HCT116 (cell line): ENCODE data around the gene LPAR1. TPM values are rescaled to one million over a fixed set of nuclear protein-coding genes. Genes with fewer than 3 reads are reported as not detected.

Source experiments
- ATAC-seq: fragments of 200-7000 bp; cut with Tn5 transposase; 2 replicates; pipeline ENCODE4 v1.9.1; 2020; ENCODE audit warnings: mild to moderate bottlenecking, moderate library complexity
- BruUV-seq: library from RNA; stranded (reverse); fragments of 400-500 nt; replicated peaks from 2 replicates; lab custom pipeline; 2021; lab: Mats Ljungman, UMichigan
- CTCF ChIA-PET: fragments of 300-600 bp; sonication (Branson Sonifier 250); formaldehyde crosslinking; loops from one replicate; lab custom pipeline; 2021; ENCODE audit warnings: antibody characterized with exemption; lab: Charles Lee
- POLR2A ChIA-PET: fragments of 300-600, 350-600 bp; sonication (Branson Sonifier 250); formaldehyde crosslinking; loops from one replicate; lab custom pipeline; 2021; ENCODE audit warnings: antibody characterized with exemption; lab: Charles Lee
- RAD21 ChIA-PET, 2 experiments: fragments of 300-600 bp; sonication (Branson Sonifier 250); formaldehyde crosslinking; loops; one replicate each; lab custom pipeline; 2023; ENCODE audit warnings: low total read pairs in 2 of 2; ENCODE audit not compliant: uncharacterized antibody in 2 of 2, unreplicated experiment in 2 of 2, low non-redundant PET in 1 of 2; lab: Charles Lee
- DNase-seq: peaks from one replicate; pipeline ENCODE4 v3.0.0-alpha.2; 2010; ENCODE audit warnings: low read depth, low spot score
- H2AFZ ChIP-seq: fragments of 200-600 bp; shearing (Covaris generic), sonication (generic); 2 replicates; pipeline ENCODE4 v1.6.1; 2017; ENCODE audit warnings: low read depth, mixed run types, mixed read lengths, antibody characterized with exemption, low read length; ENCODE audit not compliant: poor library complexity, severe bottlenecking
- H3K27ac ChIP-seq: 2 replicates; pipeline ENCODE4 v1.5.1; 2012; ENCODE audit warnings: low read depth, low read length
- H3K27me3 ChIP-seq: fragments of 200-600 bp; sonication (generic); 2 replicates; pipeline ENCODE4 v1.6.1; 2016; ENCODE audit warnings: mixed run types, low read length, mixed read lengths; ENCODE audit not compliant: insufficient read depth
- H3K36me3 ChIP-seq, 2 experiments: fragments of 200-500 bp in 1 of 2; fragments of 200-600 bp in 1 of 2; sonication (Bioruptor generic) in 1 of 2; sonication (generic) in 1 of 2; 2 replicates each; pipeline versions ENCODE4 v1.5.1 to v1.6.1; 2014 to 2016; ENCODE audit warnings: low read length in 2 of 2, inconsistent platforms in 1 of 2, mixed read lengths in 1 of 2, mixed run types in 1 of 2; ENCODE audit not compliant: insufficient read depth in 2 of 2, control insufficient read depth in 1 of 2
- H3K4me1 ChIP-seq, 2 experiments: fragments of 200-600 bp in 1 of 2; sonication (generic) in 1 of 2; 2 replicates each; pipeline versions ENCODE4 v1.5.1 to v1.6.1; 2012 to 2017; ENCODE audit warnings: low read length in 2 of 2, inconsistent platforms in 1 of 2, mild to moderate bottlenecking in 1 of 2, mixed read lengths in 1 of 2, mixed run types in 1 of 2, moderate library complexity in 1 of 2; ENCODE audit not compliant: insufficient read depth in 2 of 2, control insufficient read depth in 1 of 2
- H3K4me2 ChIP-seq: fragments of 200-600 bp; sonication (generic); 2 replicates; pipeline ENCODE4 v1.6.1; 2017; ENCODE audit warnings: mixed run types, low read length, mixed read lengths
- H3K4me3 ChIP-seq, 2 experiments: fragments of 200-600 bp in 1 of 2; sonication (generic) in 1 of 2; replicated peaks in 1 of 2; 2 replicates each; pipeline ENCODE4 v1.5.1; 2011 to 2016; ENCODE audit warnings: low read length in 2 of 2, control low read depth in 1 of 2, low read depth in 1 of 2, mild to moderate bottlenecking in 1 of 2, mixed read lengths in 1 of 2, mixed run types in 1 of 2
- H3K79me2 ChIP-seq: fragments of 200-600 bp; sonication (generic); 2 replicates; pipeline ENCODE4 v1.6.1; 2017; ENCODE audit warnings: mild to moderate bottlenecking, mixed run types, low read length, moderate library complexity, mixed read lengths; ENCODE audit not compliant: insufficient read depth
- H3K9ac ChIP-seq: fragments of 200-600 bp; sonication (generic); 2 replicates; pipeline ENCODE4 v1.6.1; 2016; ENCODE audit warnings: low read length, mixed read lengths
- H3K9me2 ChIP-seq: fragments of 200-600 bp; sonication (generic), shearing (Covaris generic); 2 replicates; pipeline ENCODE4 v1.6.1; 2017; ENCODE audit warnings: mixed run types, mild to moderate bottlenecking, moderate library complexity; ENCODE audit not compliant: insufficient read depth
- H3K9me3 ChIP-seq, 2 experiments: fragments of 200-500 bp in 1 of 2; fragments of 200-600 bp in 1 of 2; sonication (Bioruptor generic) in 1 of 2; sonication (generic) in 1 of 2; 2 replicates each; pipeline ENCODE4 v1.6.1; 2014 to 2017; ENCODE audit warnings: low read length in 2 of 2, mixed read lengths in 2 of 2, inconsistent platforms in 1 of 2, low read depth in 1 of 2, mild to moderate bottlenecking in 1 of 2, mixed run types in 1 of 2, moderate library complexity in 1 of 2; ENCODE audit not compliant: control insufficient read depth in 1 of 2, insufficient read depth in 1 of 2
- H4K20me1 ChIP-seq: fragments of 200-600 bp; sonication (generic), shearing (Covaris generic); 2 replicates; pipeline ENCODE4 v1.6.1; 2017; ENCODE audit warnings: mixed run types, mild to moderate bottlenecking, moderate library complexity; ENCODE audit not compliant: insufficient read depth
- CBX3 ChIP-seq: IDR thresholded peaks from 2 replicates; pipeline ENCODE4 v1.6.1; 2012; ENCODE audit warnings: low read depth
- CEBPB ChIP-seq: IDR thresholded peaks from 2 replicates; pipeline ENCODE4 v1.6.1; 2012; ENCODE audit warnings: low read depth
- EZH2 ChIP-seq: fragments of 200-600 bp; sonication (generic); IDR thresholded peaks from 2 replicates; pipeline ENCODE4 v1.6.1; 2017; ENCODE audit warnings: antibody characterized with exemption, mixed run types
- EZH2phosphoT487 ChIP-seq: fragments of 200-600 bp; IDR thresholded peaks from 2 replicates; pipeline ENCODE4 v1.6.1; 2018; ENCODE audit warnings: antibody characterized with exemption, borderline replicate concordance
- FOSL1 ChIP-seq: IDR thresholded peaks from 2 replicates; pipeline ENCODE4 v1.6.1; 2012; ENCODE audit warnings: low read depth
- JUND ChIP-seq: IDR thresholded peaks from 2 replicates; pipeline ENCODE4 v1.6.1; 2012
- POLR2A ChIP-seq: IDR thresholded peaks from 2 replicates; pipeline ENCODE4 v1.7.0; 2011; ENCODE audit warnings: borderline replicate concordance; ENCODE audit not compliant: insufficient read depth, insufficient read length; ENCODE audit errors: extremely low read depth
- POLR2AphosphoS5 ChIP-seq: IDR thresholded peaks from 2 replicates; pipeline ENCODE4 v1.6.1; 2011; ENCODE audit warnings: mild to moderate bottlenecking, low read depth, low read length, moderate library complexity
- RAD21 ChIP-seq: IDR thresholded peaks from 2 replicates; pipeline ENCODE4 v1.6.1; 2012; ENCODE audit warnings: low read depth, mild to moderate bottlenecking
- SP1 ChIP-seq: IDR thresholded peaks from 2 replicates; pipeline ENCODE4 v1.6.1; 2012; ENCODE audit warnings: low read depth
- SRF ChIP-seq: IDR thresholded peaks from 2 replicates; pipeline ENCODE4 v1.6.1; 2012; ENCODE audit warnings: low read depth
- YY1 ChIP-seq: IDR thresholded peaks from 2 replicates; pipeline ENCODE4 v1.6.1; 2011; ENCODE audit warnings: low read length, low read depth, moderate library complexity, mild to moderate bottlenecking; ENCODE audit not compliant: insufficient replicate concordance; ENCODE audit errors: extremely low read depth
- ZFX ChIP-seq: fragments of 450-650 bp; IDR thresholded peaks from 2 replicates; pipeline ENCODE4 v1.6.1; 2017
- ZNF274 ChIP-seq: fragments of 200-500 bp; sonication (Bioruptor generic); IDR thresholded peaks from 2 replicates; pipeline ENCODE4 v1.6.1; 2014; ENCODE audit warnings: mild to moderate bottlenecking, low read depth, low read length, inconsistent platforms
- intact Hi-C: fragments of 100-400 bp; cut with micrococcal nuclease; formaldehyde crosslinking; loops from 2 replicates; pipeline ENCODE4 v1.10.0; 2022
- total RNA-seq: library from RNA; stranded (reverse); gene quantifications from one replicate; pipeline ENCODE4 v1.2.1, GENCODE V29; 2021; ENCODE audit not compliant: unreplicated experiment
- TF ChIP-seq, protein P1 (sequence below): IDR thresholded peaks from 2 replicates; pipeline ENCODE4 v1.6.1; 2012
- TF ChIP-seq, protein P2 (sequence below), 3 experiments: fragments of 200-600 bp in 1 of 3; sonication (generic) in 1 of 3; IDR thresholded peaks in 2 of 3; conservative IDR thresholded peaks in 1 of 3; 2 replicates each; pipeline ENCODE4 v1.5.1; 2012 to 2017; ENCODE audit warnings: low read depth in 2 of 3, low read length in 2 of 3, antibody characterized with exemption in 1 of 3, borderline replicate concordance in 1 of 3, control low read depth in 1 of 3, mild to moderate bottlenecking in 1 of 3, mixed read lengths in 1 of 3, mixed run types in 1 of 3, moderate library complexity in 1 of 3; ENCODE audit not compliant: insufficient read depth in 1 of 3
- TF ChIP-seq, protein P3 (sequence below): IDR thresholded peaks from 2 replicates; pipeline ENCODE4 v1.6.1; 2012

LPAR1 gene
- total RNA-seq, 1 experiment from 2014 or later, result 7.4 TPM

DNA sequence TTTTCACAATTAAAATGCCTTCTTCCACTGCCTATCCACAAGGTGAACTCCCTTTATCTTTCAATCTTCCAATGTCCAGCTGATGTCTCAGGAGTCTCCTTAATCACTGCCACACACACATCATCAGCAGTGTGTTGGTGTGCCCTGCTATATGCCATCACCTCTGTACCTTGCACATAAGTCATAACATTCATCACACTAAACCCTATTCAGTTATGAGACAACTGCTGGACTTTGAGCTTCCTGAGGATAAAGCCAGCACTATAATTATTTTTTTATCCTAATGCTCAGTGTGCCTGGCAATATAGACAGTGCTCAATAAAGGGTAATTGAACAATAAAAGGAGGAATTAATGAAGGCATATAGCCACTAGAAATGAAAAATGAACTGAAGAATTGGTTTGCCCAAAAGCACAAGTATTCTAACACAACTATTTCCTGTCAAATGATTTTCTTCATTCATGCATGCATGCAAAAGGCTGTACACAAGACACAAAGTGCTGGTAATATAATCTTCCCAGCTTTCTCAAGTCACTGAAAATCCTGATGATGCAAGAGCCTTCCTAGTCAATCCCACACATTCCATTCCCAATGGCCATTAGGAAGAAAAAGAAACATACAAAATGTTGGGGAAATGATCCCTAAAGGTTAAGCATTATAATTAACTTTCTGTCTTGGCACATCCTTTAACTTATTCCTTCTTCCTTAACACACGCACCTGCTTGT is 32.4 kb downstream of the LPAR1 start:
- CTCF ChIA-PET, result no interaction called here

More for the DNA sequence above, 32.4 kb downstream of the LPAR1 start:
- Histone ChIP-seq H3K27me3 (no peaks in the 10 kb centered on the region), H3K9me3 (no peaks in the 10 kb centered on the region), H4K20me1 (no peaks in the 10 kb centered on the region), H3K4me2 (no peak overlapping the region), H3K36me3 (no peaks in the 10 kb centered on the region), H2AFZ (no peak overlapping the region), H3K79me2 (no peaks in the 10 kb centered on the region), H3K27ac (no peak overlapping the region), H3K9me2 (no peaks in the 10 kb centered on the region), H3K4me3 (no peak overlapping the region), H3K4me1 (no peaks in the 10 kb centered on the region), H3K9ac (no peak overlapping the region)
- ATAC-seq (no peak), DNase-seq (no peak)
- no TSS peak for BruUV-seq
- TF ChIP-seq SRF, result no peak
- no peak for TF ChIP-seq ZFX
- no peak for TF ChIP-seq EZH2
- TF ChIP-seq FOSL1, result no peak
- TF ChIP-seq, protein P1, sequence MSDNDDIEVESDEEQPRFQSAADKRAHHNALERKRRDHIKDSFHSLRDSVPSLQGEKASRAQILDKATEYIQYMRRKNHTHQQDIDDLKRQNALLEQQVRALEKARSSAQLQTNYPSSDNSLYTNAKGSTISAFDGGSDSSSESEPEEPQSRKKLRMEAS, result no peak
- TF ChIP-seq, protein P2, sequence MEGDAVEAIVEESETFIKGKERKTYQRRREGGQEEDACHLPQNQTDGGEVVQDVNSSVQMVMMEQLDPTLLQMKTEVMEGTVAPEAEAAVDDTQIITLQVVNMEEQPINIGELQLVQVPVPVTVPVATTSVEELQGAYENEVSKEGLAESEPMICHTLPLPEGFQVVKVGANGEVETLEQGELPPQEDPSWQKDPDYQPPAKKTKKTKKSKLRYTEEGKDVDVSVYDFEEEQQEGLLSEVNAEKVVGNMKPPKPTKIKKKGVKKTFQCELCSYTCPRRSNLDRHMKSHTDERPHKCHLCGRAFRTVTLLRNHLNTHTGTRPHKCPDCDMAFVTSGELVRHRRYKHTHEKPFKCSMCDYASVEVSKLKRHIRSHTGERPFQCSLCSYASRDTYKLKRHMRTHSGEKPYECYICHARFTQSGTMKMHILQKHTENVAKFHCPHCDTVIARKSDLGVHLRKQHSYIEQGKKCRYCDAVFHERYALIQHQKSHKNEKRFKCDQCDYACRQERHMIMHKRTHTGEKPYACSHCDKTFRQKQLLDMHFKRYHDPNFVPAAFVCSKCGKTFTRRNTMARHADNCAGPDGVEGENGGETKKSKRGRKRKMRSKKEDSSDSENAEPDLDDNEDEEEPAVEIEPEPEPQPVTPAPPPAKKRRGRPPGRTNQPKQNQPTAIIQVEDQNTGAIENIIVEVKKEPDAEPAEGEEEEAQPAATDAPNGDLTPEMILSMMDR (IDR thresholded peaks at IDR 0.05 in 2 of 3, conservative IDR thresholded peaks at IDR 0.05 in 1 of 3; ENCODE audit: borderline replicate concordance in 1 of 3, insufficient read depth in 1 of 3, low read depth in 2 of 3, low read length in 2 of 3), result no peak
- TF ChIP-seq ZNF274, result no peak
- no peak for TF ChIP-seq CEBPB
- TF ChIP-seq POLR2AphosphoS5, result no peak
- no peak for TF ChIP-seq RAD21
- TF ChIP-seq POLR2A, result no peak
- no peak for TF ChIP-seq YY1
- no peak for TF ChIP-seq CBX3
- TF ChIP-seq, protein P3, sequence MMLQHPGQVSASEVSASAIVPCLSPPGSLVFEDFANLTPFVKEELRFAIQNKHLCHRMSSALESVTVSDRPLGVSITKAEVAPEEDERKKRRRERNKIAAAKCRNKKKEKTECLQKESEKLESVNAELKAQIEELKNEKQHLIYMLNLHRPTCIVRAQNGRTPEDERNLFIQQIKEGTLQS, result no peak
- TF ChIP-seq JUND, result no peak
- TF ChIP-seq EZH2phosphoT487, result no peak
- no peak for TF ChIP-seq SP1
- intact Hi-C loops, result loop anchor here (10.0 kb wide), 1 partner anchor 59 kb away; no protein-coding TSS in a partner anchor
- RAD21 ChIA-PET, result no interaction called here
- POLR2A ChIA-PET, result no interaction called here
